Stimulated activated CD8-positive, alpha-beta memory T cell treated with anti-CD3 and anti-CD28 coated beads, Interleukin-15, amount 100 ng/mL, for 4 hours (primary cell): ENCODE results near the gene TRAPPC12.
A peak's percentile ranks its signal among the peaks of the same experiment; 100 is the strongest.

ENCODE experiments used
- DNase-seq, 2 donors: peaks; one replicate each; pipeline ENCODE4 v3.0.0-alpha.2; 2020; ENCODE audit warnings: low read depth in 2 of 2

Gene TRAPPC12

GRCh38 chr2:3408781-3409180 lies 29.3 kb downstream of the TRAPPC12 start:
- no peak for DNase-seq

- no peak for DNase-seq
These were observed 30.2 kb downstream of the TRAPPC12 start for GRCh38 chr2:3409627-3410170.

- no peak for DNase-seq
These were observed 31.6 kb downstream of the TRAPPC12 start for GRCh38 chr2:3411103-3411502.

GRCh38 chr2:3413697-3414096 lies 34.2 kb downstream of the TRAPPC12 start:
- DNase-seq, result no peak

- DNase-seq, result no peak
These were observed 34.8 kb downstream of the TRAPPC12 start for GRCh38 chr2:3414133-3414860.

- DNase-seq, result no peak
These were observed 39.4 kb downstream of the TRAPPC12 start for GRCh38 chr2:3418766-3419404.

GRCh38 chr2:3420076-3420768 lies 40.7 kb downstream of the TRAPPC12 start:
- DNase-seq, result no peak

- DNase-seq, result no peak
These were observed 41.4 kb downstream of the TRAPPC12 start for GRCh38 chr2:3420769-3421397.

- DNase-seq, result no peak
These were observed 42.1 kb downstream of the TRAPPC12 start for GRCh38 chr2:3421580-3421979.

- no peak for DNase-seq
These were observed 42.8 kb downstream of the TRAPPC12 start for GRCh38 chr2:3422161-3422779.

- peak; percentile 34 to 38 for DNase-seq
These were observed 44.1 kb downstream of the TRAPPC12 start for GRCh38 chr2:3423492-3424170.

GRCh38 chr2:3424171-3424795 lies 44.8 kb downstream of the TRAPPC12 start:
- DNase-seq, result no peak

- no peak for DNase-seq
These were observed 47.1 kb downstream of the TRAPPC12 start for GRCh38 chr2:3426615-3427014.

- no peak for DNase-seq
These were observed 47.8 kb downstream of the TRAPPC12 start for GRCh38 chr2:3427272-3427671.

GRCh38 chr2:3428577-3428976 lies 49.1 kb downstream of the TRAPPC12 start:
- DNase-seq, result no peak

GRCh38 chr2:3429066-3429610 lies 49.6 kb downstream of the TRAPPC12 start:
- no peak for DNase-seq

- no peak for DNase-seq
These were observed 50.7 kb downstream of the TRAPPC12 start for GRCh38 chr2:3430172-3430571.

GRCh38 chr2:3430740-3431490 lies 51.4 kb downstream of the TRAPPC12 start:
- DNase-seq, result no peak

- DNase-seq, result no peak
These were observed 52.6 kb downstream of the TRAPPC12 start for GRCh38 chr2:3432067-3432466.
